HG02870 (cell line): ENCODE results near the gene SLC38A3.

ENCODE experiments used
- ATAC-seq: cut with Tn5 transposase; IDR thresholded peaks from one replicate; pipeline ENCODE4 v1.9.1; 2021; ENCODE audit warnings: mild to moderate bottlenecking, moderate library complexity; ENCODE audit not compliant: unreplicated experiment

The SLC38A3 gene

GRCh38 chr3:50204804-50205412 lies at the start of gene SLC38A3:
Gene SLC38A3, plus strand, starts transcription at chr3:50205271. Its CDS starts 8,929 bp downstream, at chr3:50214200.
- ATAC-seq, result no peak

GRCh38 chr3:50155491-50155878 lies 49.6 kb upstream of the SLC38A3 start:
- ATAC-seq, result no peak

GRCh38 chr3:50155891-50156290 lies 49.2 kb upstream of the SLC38A3 start:
- no peak for ATAC-seq

DNA sequence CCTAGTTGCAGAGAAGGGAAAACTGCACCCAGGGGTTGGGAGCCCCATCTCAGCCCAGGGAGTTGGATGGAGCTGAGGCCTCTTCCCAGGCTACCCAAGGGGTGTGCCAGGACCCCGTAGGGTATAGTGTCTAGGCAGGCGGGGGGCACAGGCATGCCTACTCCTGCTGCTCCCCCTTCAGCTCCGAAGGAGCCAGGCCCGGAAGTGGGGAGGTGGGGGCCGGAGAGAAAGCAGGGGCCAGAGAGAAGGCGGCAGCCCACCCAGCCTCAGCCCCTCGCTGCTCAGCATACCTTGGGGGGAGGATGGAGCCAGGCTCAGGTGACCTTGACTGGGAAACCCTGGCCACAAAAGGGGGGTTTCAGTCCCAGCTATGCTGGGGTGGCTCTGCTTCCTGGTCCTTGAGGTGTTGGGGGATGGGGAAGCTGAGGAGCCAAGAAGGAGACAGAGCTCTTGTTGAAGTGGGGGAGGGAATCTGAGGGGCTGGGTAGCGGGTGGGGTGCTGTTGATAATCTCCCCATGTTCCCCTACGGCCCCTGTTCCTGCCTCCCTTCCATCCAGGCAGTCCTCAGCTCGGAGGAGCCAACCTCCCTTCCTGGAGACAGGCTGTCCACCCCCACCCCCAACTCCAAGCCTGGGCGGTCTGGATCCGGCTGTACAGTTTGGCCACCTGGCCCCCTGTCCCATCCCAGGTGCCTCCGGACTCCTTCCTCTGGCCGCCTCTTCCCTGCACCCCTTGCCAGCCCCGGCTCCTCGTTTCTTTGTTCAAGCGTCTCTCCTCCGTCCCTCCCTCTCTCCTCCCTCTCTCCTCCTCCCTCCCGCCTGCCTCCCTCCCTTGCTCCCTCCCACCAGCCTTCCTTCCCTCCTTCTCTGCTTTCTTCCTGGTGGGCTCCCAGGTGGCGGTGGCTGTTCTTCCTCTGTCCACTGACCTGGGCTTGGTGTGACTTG lies 48.2 kb upstream of the SLC38A3 start:
- ATAC-seq, result no peak

- no peak for ATAC-seq
Measured at GRCh38 chr3:50157827-50158529, 47.1 kb upstream of the SLC38A3 start.

DNA sequence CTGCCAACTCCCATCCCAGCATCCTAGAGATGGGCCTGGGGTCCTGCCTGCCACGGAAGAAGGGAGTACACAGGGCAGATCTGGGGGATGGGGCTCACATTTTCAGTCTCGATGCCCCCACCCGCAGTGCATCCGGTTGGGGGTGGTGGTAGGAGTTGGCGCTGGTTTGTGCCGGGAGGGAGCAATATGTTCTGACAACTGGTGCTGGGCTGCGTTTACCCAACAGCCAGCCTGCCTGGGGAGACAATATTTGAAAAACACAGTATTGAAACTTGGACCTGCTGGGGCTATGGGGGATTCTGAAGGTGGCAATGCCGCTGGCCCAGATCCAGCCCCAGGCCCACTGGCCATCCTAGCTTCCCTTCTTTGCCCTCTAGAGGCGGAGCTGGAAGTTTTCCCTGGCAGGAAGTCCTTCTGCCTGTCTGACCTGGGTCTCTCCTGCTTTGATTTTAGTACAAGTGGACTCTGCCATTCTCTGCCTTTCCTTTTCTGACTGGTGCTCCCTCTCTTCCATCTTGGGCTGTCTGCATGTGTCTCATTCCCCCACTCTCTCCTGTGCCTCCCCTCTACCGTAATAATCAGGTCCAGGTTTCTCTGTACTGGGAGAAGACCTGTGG lies 46.4 kb upstream of the SLC38A3 start:
- ATAC-seq, result no peak

DNA sequence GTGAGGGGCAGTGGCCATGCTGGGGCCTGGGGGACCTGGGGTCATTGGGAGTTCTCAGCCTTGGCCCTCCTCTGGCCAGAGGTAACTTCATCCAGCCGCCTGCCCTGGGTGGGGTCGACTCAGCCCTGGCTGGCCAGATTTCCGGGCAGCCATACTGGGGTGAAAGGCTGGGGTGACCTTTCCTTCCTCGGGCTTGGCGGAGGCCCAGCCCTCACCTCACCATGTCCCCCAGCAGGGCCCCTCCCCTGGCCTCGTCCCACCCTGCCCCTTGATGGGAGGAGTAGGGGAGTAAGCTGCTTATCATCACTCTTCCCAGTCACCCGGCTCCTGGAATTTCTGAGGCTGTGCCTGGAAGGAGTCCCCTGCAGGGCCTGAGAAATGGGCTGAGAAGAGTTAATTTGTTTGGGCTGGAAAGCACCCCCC lies 44.5 kb upstream of the SLC38A3 start:
- ATAC-seq, result no peak

DNA sequence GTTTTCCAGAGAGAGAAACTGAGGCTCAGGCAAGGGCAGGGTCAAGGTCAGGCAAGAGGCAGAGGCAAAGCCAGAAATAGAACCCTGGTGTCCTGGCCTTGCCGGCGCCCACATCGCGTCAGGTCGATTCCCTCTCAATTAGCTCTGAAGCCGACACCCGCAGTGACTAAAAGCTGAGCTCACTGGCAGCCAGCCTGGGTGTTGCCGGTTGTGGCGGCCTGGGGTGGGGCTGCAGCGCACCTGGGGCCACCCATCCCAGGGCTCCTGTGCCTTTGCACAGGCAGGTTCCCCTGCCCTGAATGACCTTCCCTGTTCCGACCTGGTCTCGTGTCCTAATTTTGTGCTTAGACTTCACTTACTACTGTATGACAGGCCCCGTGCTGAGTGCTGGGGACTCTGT lies 43.8 kb upstream of the SLC38A3 start:
- no peak for ATAC-seq

- no peak for ATAC-seq
Measured at GRCh38 chr3:50162034-50162883, 42.8 kb upstream of the SLC38A3 start.

DNA sequence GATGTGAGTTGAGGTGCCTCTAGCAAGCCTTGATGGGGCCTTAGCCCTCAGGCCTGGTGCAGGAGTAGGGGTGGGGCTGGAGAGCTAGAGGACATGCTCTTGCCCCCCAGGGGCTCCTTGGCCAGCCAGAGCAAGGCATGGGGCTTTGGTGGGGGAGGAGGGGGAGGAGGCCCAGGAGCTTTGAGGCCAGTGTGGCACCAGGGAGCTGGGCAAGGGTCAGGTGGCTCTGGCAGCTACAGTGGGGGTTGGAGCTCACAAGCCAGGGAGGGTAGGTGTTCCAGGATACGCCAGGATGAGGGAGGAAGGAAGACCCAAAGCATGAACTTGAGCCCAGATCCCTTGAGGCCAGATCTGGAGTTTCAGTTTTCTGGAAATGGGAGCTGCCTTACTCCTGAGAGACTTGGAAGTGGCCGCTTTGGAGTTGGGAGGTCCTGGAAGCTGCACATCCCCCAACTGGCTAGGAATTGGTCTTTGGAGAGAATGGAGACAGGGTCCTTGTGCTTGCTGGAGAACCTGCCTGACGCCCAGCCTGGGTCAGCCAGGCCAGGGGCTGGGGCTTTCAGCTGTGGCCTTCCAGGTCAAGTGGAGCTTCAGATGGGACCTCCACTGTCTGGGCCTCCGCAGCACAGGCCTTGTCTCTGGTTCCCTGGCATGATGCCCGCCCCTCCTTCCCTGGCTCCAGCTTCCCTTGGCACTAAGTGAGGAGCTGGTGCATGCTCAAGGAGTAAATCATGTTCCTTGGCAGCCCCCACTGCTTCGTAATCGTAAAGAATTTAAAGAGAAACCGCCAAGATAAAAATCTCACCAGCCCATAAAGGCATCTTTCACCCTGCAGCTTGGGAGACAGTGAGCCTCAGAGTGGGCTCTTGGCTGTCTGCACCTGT lies 41.3 kb upstream of the SLC38A3 start:
- no peak for ATAC-seq

GRCh38 chr3:50164481-50164880 lies 40.6 kb upstream of the SLC38A3 start:
- ATAC-seq, result no peak

- no peak for ATAC-seq
Measured at GRCh38 chr3:50164984-50165909, 39.8 kb upstream of the SLC38A3 start.

DNA sequence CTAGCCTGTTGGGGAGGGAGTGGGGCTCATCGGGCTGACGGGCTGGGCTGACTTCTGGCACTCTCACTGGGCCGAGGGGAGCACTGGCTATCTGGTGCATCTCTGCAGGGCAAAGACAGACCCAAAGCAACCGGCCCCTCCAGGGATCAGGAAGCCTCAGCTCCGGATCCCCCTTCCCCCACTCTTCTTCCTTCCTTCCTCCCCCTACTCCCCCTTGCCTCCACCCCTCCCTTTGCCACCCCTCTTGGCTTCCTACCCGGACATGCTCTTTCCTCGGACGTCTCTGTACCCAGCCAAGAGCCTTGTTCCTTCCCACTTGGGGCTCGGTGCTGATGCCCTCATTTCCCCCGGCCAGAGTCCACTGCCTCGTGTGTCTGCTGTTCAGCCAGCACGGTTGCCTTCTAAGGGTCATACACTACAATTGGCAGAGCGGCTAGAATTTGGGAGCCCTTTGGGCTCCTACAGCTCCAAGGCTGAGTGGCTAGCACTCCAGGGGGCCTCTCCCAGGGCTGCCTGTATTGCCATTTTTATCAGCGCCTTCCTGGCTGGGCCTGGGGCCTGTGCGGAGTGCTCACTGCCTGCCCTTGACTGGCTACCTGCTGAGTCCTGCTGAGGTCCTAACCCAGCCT lies 39.0 kb upstream of the SLC38A3 start:
- no peak for ATAC-seq

- ATAC-seq, result no peak
Measured at GRCh38 chr3:50166620-50167019, 38.5 kb upstream of the SLC38A3 start.

DNA sequence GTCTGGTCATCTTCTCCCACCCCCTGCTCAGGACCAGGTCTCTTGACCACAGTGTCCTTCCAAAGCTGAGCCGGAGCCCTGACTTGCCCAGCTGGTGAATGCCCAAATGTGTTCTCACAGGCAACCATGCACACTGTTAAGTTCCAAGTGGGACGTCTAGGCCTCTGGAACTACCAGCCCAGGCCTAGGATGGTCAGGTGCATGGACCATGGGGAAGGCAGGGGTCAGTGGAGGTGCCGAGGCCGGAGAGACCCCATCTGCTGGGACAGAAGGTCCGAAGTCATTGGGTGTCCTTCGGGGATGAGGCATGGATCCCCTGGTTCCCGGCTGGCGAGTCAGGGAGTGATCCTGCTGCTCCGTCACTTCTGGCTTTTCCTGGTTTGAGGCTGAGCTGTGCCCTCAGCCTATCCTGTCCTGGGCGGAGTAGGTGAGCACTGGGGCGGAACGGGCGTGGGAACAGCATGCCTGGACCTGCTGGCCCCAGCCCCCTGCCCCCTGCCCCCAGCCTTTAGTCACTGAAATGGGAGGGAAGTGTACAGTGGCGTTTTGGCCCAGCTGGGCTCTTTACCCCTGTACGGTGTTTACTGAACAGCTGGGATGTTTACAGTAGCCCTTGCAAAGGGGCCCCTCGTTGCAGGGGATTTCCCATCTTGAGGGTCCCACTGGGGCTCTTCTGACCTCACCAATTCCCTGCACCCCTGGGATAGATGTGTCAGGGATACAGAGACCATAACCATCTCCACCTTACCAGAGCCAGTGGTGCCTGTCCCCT lies 37.8 kb upstream of the SLC38A3 start:
- ATAC-seq, result no peak

GRCh38 chr3:50167841-50168209 lies 37.2 kb upstream of the SLC38A3 start:
- no peak for ATAC-seq

GRCh38 chr3:50168388-50168787 lies 36.7 kb upstream of the SLC38A3 start:
- ATAC-seq, result no peak
